Central memory CD8-positive, alpha-beta T cell (primary cell): Measurements from ENCODE around the gene NKAIN2.
"Not testable (repeated sequence)": the region's sequence is repeated elsewhere in the genome, so short reads cannot be mapped to it uniquely, and the experiment has no call there.

Experiments
- ATAC-seq: fragments of 150-1000 bp; cut with Tn5 transposase; replicated peaks from 2 replicates; pipeline ENCODE4 v1.10.0; 2022; ENCODE audit warnings: mild to moderate bottlenecking, moderate FRiP score, moderate number of reproducible peaks; ENCODE audit not compliant: poor library complexity, severe bottlenecking; ENCODE audit errors: extremely low read depth
- DNase-seq, 2 donors: peaks; one replicate each; pipeline ENCODE4 v3.0.0; 2021; ENCODE audit warnings: low spot score in 2 of 2
- H3K27ac Mint-ChIP-seq: one replicate; pipeline ENCODE4 v1.8.0; 2022; ENCODE audit warnings: low read depth, mild to moderate bottlenecking, moderate library complexity, mixed read lengths
- H3K27me3 Mint-ChIP-seq: one replicate; pipeline ENCODE4 v1.8.0; 2022; ENCODE audit warnings: mixed read lengths
- H3K36me3 Mint-ChIP-seq: one replicate; pipeline ENCODE4 v1.8.0; 2022; ENCODE audit warnings: mild to moderate bottlenecking, moderate library complexity, mixed read lengths; ENCODE audit not compliant: insufficient read depth
- H3K4me1 Mint-ChIP-seq: one replicate; pipeline ENCODE4 v1.8.0; 2022; ENCODE audit warnings: mixed read lengths
- H3K4me3 Mint-ChIP-seq: one replicate; pipeline ENCODE4 v1.8.0; 2022; ENCODE audit warnings: mild to moderate bottlenecking, moderate library complexity, mixed read lengths
- H3K9me3 Mint-ChIP-seq: one replicate; pipeline ENCODE4 v1.8.0; 2022; ENCODE audit warnings: mixed read lengths

The NKAIN2 gene

DNA sequence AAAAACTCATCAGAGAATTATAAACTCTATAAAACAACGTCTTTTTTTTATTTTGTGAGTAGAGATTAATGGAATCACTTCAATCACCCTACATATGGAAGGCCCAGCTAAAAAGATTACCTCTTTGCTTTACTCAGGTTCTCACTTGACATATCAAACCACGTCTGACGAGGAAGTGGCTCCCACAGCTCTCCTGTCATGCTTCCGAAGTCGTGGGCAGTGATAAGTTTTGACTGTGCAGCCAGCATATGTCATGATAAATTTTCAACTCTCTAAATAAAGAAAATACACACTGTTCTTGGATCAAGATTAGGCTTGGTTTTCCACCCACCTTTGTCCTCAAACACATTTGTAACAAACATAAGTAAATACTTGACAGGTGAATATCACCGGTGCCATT lies 879.1 kb downstream of the NKAIN2 start:
- H3K9me3 Mint-ChIP-seq: peaks cover 10% of the 10 kb centered on the region
- H3K27me3 Mint-ChIP-seq: no peaks in the 10 kb centered on the region
- no peak overlapping the region for H3K4me3 Mint-ChIP-seq
- H3K36me3 Mint-ChIP-seq: no peaks in the 10 kb centered on the region
- H3K4me1 Mint-ChIP-seq: no peaks in the 10 kb centered on the region
- H3K27ac Mint-ChIP-seq: no peak overlapping the region
- DNase-seq (no peak), ATAC-seq (no peak)

DNA sequence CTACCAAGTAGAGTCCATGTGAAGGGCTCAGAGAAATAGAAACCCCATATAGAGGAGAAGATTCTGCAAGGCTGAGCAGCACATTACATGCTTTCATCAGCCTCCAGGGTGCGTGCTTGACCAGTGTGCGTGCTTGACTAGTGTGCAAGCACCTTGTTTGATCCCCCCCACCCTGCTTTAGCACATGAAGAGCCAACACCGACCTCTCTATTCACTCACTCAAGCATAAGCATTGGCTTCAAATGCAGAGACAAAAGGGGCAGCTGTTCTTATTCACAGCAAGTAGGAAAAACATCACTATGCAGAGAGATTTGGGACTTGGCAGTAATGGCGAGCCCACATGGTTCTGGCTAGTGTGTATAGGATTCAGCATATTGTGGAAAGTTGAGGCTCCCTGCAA lies 879.8 kb downstream of the NKAIN2 start:
- DNase-seq (no peak), ATAC-seq (no peak)
- Mint-ChIP-seq H3K9me3 (peaks cover 2% of the 10 kb centered on the region), H3K27me3 (no peaks in the 10 kb centered on the region), H3K27ac (no peak overlapping the region), H3K4me3 (no peak overlapping the region), H3K4me1 (no peaks in the 10 kb centered on the region), H3K36me3 (no peaks in the 10 kb centered on the region)

DNA sequence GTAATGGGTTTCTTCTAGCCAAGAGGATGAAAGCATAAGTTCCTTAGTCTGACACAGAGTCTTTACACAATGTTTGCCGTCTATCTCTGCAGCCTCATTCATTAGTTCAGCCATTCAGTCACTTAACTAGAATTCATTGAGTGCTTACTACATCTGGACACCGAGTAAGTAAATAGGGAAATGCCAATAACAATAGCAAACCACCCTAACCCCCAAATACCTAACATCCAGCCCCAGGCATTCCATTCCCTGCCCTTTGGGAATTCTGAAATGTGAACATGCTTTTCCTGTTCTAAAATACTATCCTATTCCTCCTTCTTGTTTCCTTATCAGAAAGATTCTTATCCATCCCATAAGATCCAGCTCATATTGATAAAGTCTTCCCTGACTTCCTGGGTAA lies 881.0 kb downstream of the NKAIN2 start:
- no peaks in the 10 kb centered on the region for H3K36me3 Mint-ChIP-seq
- no peaks in the 10 kb centered on the region for H3K4me1 Mint-ChIP-seq
- no peak overlapping the region for H3K27ac Mint-ChIP-seq
- no peak overlapping the region for H3K4me3 Mint-ChIP-seq
- ATAC-seq (no peak), DNase-seq (no peak)
- H3K27me3 Mint-ChIP-seq: no peaks in the 10 kb centered on the region
- H3K9me3 Mint-ChIP-seq: peaks cover 2% of the 10 kb centered on the region

DNA sequence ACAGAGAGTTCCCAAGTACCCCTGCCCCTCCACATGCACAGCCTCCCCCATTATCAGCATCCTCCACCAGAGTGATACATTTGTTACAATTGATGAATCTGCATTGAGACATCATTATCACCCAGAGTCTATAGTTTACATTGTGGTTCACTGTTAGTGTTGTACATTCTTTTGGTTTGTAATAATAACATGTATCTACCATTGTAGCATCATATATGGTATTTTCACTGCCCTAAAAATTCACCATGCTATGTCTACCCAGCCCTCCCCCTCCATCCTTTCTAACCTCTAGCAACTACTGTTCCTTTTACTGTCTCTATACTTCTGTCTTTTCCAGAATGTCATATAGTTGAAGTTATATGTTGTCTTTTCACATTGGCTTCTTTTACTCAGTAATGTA lies 884.7 kb downstream of the NKAIN2 start:
- H3K9me3 Mint-ChIP-seq: peaks cover 12% of the 10 kb centered on the region
- H3K27ac Mint-ChIP-seq: no peak overlapping the region
- no peaks in the 10 kb centered on the region for H3K27me3 Mint-ChIP-seq
- no peaks in the 10 kb centered on the region for H3K36me3 Mint-ChIP-seq
- DNase-seq (no peak), ATAC-seq (no peak)
- no peaks in the 10 kb centered on the region for H3K4me1 Mint-ChIP-seq
- H3K4me3 Mint-ChIP-seq: no peak overlapping the region

DNA sequence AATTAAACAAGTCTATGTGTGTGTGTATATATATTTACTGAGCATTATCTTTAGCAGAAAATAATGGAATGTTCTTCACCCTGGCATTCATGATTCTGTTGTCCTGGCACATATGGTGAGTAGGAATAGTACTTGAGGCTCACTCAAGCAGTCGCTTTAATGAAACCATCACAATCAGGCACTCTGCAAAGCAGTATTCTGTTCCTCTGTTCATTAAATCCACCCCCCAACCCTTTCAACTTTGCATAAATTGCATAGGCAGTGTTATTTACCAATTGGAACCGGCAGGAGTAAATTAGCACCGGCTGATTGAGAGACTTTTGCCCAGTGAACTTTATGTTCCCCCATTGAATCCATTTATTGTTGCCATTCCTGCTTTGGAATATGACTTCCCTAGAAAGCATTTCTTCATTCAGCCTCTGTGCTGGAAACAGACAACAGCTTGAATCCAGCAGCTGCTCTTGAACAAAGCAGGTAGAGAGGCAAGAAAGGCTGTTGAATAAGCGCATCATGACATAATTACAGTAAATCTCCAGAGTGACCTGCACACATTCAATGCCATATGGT lies 890.6 kb downstream of the NKAIN2 start:
- Mint-ChIP-seq H3K27me3 (no peaks in the 10 kb centered on the region), H3K9me3 (peaks cover 15% of the 10 kb centered on the region), H3K4me1 (no peaks in the 10 kb centered on the region), H3K36me3 (peaks cover 3% of the 10 kb centered on the region), H3K27ac (no peak overlapping the region), H3K4me3 (no peak overlapping the region)
- DNase-seq: no peak
- no peak for ATAC-seq

DNA sequence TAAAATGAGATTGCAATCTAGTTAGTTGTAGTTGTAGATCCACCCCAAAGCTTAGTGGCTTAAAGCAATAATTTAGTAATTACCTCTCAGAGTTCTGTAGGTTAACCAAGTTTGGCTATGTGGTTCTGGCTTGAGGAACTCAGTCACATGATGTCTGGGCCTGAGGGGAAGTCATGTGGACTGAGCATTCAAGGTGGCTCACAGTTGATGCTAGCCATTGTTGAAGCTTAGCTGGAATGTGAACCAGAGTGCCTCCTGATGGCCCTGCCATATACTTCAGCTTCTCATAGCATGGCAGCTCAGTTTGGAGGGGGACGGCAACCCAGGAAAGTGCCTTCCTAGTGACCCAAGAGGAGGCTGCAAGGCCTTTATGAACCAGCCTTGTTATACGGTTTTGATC lies 895.4 kb downstream of the NKAIN2 start:
- H3K27me3 Mint-ChIP-seq: no peaks in the 10 kb centered on the region
- no peak overlapping the region for H3K4me3 Mint-ChIP-seq
- no peak overlapping the region for H3K27ac Mint-ChIP-seq
- H3K9me3 Mint-ChIP-seq: no peaks in the 10 kb centered on the region
- DNase-seq: no peak
- peaks cover 4% of the 10 kb centered on the region for H3K36me3 Mint-ChIP-seq
- H3K4me1 Mint-ChIP-seq: no peaks in the 10 kb centered on the region
- ATAC-seq: no peak

DNA sequence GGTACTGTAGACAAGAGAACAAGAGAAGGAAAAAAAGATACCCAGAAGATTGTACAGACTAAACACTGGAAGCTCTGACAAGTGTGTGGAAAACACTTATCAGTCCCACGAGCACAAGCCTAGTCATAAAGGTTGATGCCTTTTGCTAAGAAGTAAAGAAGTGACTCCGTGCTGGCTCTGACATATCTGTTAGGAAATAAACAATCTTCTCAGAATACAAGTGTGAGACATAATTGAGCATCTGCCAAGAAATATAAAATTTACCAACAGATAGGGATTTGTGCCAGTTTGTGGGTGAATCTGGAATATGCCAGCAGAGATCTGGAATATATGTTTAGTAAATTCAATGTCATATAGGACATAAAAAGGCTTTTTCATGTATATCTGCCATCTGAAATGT lies 899.9 kb downstream of the NKAIN2 start:
- H3K9me3 Mint-ChIP-seq: peaks cover 12% of the 10 kb centered on the region
- ATAC-seq (no peak), DNase-seq (no peak)
- no peak overlapping the region for H3K27ac Mint-ChIP-seq
- H3K4me3 Mint-ChIP-seq: no peak overlapping the region
- peaks cover 1% of the 10 kb centered on the region for H3K36me3 Mint-ChIP-seq
- no peaks in the 10 kb centered on the region for H3K4me1 Mint-ChIP-seq
- H3K27me3 Mint-ChIP-seq: no peaks in the 10 kb centered on the region

DNA sequence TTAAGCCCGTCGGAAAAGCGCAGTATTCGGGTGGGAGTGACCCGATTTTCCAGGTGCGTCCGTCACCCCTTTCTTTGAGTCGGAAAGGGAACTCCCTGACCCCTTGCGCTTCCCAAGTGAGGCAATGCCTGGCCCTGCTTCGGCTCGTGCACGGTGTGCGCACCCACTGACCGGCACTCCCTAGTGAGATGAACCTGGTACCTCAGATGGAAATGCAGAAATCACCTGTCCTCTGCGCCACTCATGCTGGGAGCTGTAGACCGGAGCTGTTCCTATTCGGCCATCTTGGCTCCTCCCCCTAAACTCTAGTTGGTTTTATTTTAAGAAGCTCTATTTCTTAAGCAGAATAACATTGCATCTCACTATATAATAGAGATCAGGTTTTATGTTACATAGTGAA lies 908.9 kb downstream of the NKAIN2 start:
- H3K36me3 Mint-ChIP-seq, DNase-seq, H3K27ac Mint-ChIP-seq, H3K9me3 Mint-ChIP-seq, ATAC-seq, H3K4me3 Mint-ChIP-seq, H3K27me3 Mint-ChIP-seq, H3K4me1 Mint-ChIP-seq: not testable (repeated sequence)

DNA sequence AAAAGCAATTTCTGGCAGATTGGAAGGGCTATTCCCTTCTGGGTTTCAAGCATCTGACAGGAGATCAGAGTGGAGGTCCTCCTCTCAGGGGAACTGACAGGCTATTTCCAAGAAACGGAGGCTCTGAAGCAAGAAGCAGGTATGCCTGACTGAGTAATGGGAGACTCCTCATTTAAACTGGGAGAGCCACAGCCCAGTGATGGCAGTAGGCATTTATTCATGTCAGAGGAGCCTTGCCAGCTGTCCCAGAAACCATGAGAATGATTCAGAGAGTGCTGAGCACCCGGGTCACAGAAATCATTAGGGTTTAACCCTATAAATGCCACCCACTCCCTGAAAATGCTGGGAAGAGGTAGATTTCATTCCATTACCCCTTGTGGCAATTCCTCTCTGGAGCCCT lies 911.1 kb downstream of the NKAIN2 start:
- ATAC-seq (no peak), DNase-seq (no peak)
- H3K4me3 Mint-ChIP-seq: no peak overlapping the region
- no peaks in the 10 kb centered on the region for H3K4me1 Mint-ChIP-seq
- no peaks in the 10 kb centered on the region for H3K36me3 Mint-ChIP-seq
- H3K27ac Mint-ChIP-seq: no peak overlapping the region
- peaks cover 9% of the 10 kb centered on the region for H3K9me3 Mint-ChIP-seq
- no peaks in the 10 kb centered on the region for H3K27me3 Mint-ChIP-seq

DNA sequence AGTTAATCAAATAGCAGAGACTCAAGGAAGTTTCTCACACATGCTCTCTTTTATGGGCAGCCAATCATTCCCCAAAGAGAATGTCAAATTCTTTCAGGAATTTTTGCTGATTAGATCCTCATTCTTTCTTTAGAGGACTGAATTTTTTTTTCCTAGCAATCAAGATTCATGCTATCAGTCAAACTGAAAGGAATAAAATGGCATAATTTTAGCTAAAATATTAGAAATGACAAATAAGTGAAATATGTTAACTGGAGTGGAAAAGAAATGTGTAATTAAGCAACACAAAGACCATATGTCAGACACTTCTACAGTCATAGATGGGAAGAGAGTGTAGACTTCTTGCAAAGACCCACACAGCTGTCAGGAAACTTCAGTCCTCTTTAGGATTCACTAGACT lies 916.2 kb downstream of the NKAIN2 start:
- DNase-seq (no peak), ATAC-seq (no peak)
- Mint-ChIP-seq H3K4me3 (no peak overlapping the region), H3K4me1 (no peaks in the 10 kb centered on the region), H3K27ac (no peak overlapping the region), H3K36me3 (no peaks in the 10 kb centered on the region), H3K9me3 (peaks cover 9% of the 10 kb centered on the region), H3K27me3 (no peaks in the 10 kb centered on the region)

DNA sequence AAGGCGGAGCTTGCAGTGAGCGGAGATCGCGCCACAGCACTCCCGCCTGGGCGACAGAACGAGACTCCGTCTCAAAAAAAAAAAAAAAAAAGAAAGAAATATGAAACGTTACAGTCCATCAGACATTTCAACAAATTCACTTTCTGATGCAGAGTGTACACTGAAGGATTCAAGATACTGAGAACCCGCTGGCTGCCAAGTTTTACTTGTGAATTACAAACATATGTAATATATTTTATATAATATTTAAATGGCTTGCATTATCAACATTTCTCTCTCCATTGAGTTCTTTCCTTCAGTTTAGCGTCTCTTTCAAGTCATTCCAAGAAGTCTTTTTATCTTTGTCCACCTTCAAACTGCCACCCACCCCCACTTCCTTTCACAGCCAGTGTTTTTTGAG lies 917.7 kb downstream of the NKAIN2 start:
- no peaks in the 10 kb centered on the region for H3K36me3 Mint-ChIP-seq
- H3K27ac Mint-ChIP-seq: no peak overlapping the region
- no peaks in the 10 kb centered on the region for H3K9me3 Mint-ChIP-seq
- no peak overlapping the region for H3K4me3 Mint-ChIP-seq
- H3K4me1 Mint-ChIP-seq: no peaks in the 10 kb centered on the region
- DNase-seq: no peak
- no peaks in the 10 kb centered on the region for H3K27me3 Mint-ChIP-seq
- ATAC-seq: no peak

DNA sequence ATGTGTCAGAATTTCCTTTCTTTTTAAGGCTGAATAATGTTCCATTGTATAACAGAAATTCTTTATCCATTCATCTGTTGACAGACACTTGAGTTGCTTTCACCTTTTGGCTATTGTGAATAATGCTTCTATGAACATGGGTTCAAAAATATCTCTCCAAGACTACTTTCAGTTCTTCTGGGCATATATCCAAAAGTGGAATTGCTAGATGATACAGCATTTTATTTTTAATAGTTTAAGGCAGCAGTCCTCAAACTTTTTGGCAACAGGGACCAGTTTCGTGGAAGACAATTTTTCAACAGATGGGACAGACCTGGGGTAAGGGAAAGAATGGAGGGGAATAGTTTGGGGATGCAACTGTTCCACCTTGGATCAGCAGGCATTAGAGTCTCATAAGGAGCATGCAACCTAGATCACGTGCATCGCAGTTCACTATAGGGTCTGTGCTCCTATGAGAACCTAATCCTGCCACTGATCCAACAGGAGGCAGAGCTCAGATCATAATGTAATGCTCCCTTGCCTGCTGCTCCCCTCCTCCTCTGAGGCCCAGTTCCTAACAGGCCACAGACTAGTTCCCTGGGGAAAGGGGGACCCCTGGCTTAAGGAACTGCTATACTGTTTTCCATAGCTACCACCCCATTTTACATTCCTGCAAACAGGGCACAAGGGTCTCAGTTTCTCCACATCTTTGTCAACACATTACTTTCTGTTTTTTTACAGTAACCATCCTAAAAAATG lies 918.6 kb downstream of the NKAIN2 start:
- ATAC-seq (no peak), DNase-seq (no peak)
- no peaks in the 10 kb centered on the region for H3K4me1 Mint-ChIP-seq
- no peak overlapping the region for H3K4me3 Mint-ChIP-seq
- H3K36me3 Mint-ChIP-seq: no peaks in the 10 kb centered on the region
- H3K9me3 Mint-ChIP-seq: no peaks in the 10 kb centered on the region
- H3K27ac Mint-ChIP-seq: no peak overlapping the region
- H3K27me3 Mint-ChIP-seq: no peaks in the 10 kb centered on the region

DNA sequence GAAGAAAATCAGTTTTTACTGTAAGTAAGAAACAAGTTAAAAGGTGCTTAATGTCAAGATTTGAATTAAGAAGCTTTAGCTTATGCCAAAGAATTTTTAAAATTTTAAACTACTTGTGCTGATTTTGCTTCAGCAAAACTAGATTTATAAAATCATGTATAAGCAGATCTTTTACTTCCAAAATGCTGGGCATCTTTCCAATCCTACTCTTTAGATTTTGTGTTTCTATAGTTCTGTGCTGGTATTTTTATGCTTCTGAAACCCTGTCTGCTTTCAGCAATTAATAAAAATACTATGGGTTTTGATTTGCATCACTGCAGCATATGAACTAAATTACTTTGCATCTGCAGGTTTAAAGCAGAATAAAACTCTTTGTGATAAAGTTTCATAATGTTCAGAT lies 920.0 kb downstream of the NKAIN2 start:
- Mint-ChIP-seq H3K36me3 (no peaks in the 10 kb centered on the region), H3K27ac (no peak overlapping the region), H3K27me3 (no peaks in the 10 kb centered on the region), H3K4me1 (no peaks in the 10 kb centered on the region), H3K9me3 (no peaks in the 10 kb centered on the region), H3K4me3 (no peak overlapping the region)
- DNase-seq (no peak), ATAC-seq (no peak)
